Dermis blood vessel endothelial cell (primary cell): Measurements from ENCODE around the gene RHBDD1. TPM values are rescaled to one million over a fixed set of nuclear protein-coding genes. Genes with fewer than 3 reads are reported as not detected.

Experiments used
- DNase-seq: peaks from one replicate; pipeline ENCODE4 v3.0.0; 2010
- total RNA-seq: library from RNA; depleted of rRNA; stranded (reverse); fragments of >200 nt; gene quantifications from 2 replicates; pipeline ENCODE4 v1.2.3, GENCODE V29; 2014

Gene RHBDD1
- total RNA-seq, 1 donor from 2014 or later: 14.3 TPM

DNA sequence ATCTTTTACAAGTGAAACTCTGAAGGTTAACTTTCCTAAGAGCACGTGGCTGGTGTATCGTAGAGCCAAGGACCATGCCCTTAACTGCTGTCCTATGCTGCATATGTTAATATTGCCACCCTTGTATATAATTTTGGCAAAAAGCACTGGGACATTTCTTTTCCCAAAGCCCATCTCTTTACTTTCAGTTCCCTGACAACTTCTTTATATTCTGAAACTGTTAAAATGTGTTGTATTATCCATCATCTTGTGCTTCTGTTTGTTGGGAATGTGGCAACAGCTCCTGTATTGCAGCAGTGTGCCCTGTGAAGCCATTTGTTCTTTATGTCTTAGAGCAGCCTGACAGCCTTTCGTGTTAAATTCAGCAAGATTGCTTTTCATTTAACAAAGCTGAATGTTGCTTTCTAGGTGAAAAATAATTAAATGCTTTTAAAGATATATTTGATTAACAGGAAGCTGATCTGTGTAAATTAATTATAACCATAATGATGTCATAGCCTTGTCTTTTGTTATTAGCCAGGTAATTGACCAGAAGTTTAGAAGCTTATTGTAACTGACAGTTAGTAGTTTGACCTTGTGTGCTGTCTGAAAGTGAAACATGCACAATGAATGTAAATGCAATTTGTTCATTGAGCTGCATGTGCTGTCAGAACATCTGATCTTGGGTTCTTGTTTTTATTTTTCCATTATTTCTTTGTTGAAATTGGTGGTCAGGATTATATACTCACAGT, 9.7 kb downstream of the RHBDD1 start:
- no peak for DNase-seq

GRCh38 chr2:226847090-226847489, 11.2 kb downstream of the RHBDD1 start:
- no peak for DNase-seq

DNA sequence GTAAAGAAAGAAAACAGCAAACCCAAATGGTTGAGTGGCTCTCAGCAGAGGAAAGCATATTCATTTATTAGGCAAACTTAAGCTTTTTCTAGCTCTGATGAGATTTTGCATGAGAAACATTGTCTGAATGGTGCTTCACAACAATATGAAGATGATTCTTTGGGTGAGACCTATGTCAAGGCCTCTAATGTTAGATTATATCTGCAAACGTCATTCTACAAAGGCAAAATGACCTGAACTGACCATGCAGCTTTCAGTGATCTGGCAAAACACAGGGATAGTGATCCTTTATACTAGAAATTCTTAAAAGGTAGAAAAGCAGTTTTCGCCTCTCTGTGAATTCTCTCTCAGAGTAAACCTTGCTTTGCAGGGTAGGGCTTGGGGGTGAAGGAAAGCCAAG, 11.7 kb downstream of the RHBDD1 start:
- no peak for DNase-seq

GRCh38 chr2:226849349-226849748, 13.5 kb downstream of the RHBDD1 start:
- DNase-seq: no peak

- DNase-seq: no peak
Observed at GRCh38 chr2:226850024-226850423, 14.2 kb downstream of the RHBDD1 start.

DNA sequence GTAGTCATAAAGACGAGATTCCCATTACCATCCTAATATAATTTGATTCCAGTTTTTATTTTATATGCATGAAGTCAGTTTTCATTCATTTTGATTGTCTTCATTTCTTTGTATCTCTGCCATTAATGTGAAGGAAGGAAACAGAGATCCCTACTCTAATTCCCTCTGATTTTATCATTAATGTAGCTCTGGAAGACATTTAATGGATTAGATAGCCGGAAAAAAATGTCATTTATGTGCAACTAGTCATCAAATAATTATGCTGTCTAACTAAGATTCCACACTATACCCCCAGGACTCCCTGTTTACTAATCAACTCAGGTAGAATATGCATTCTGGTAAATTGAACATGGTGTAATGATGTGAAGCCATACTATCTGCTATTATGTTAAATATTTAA, 19.9 kb downstream of the RHBDD1 start:
- no peak for DNase-seq

GRCh38 chr2:226860087-226860486, 24.2 kb downstream of the RHBDD1 start:
- DNase-seq: no peak

DNA sequence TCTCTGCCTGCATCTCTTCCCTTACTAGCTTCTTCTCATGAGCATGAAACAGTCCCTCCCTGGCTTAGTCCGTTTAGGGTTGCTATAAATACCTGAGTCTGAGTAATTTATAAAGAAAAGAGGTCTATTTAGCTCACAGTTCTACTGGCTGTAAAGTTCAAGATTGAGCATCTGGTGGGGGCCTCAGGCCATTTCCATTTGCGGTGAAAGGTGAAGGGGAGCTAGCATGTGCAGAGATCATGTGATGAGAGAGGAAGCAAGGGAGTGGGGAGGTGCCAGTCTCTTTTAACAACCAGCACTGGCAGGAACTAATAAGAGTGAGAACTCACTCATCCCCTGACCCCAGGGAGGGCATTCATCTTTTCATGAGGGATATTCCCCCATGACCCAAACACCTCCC, 26.8 kb downstream of the RHBDD1 start:
- no peak for DNase-seq

DNA sequence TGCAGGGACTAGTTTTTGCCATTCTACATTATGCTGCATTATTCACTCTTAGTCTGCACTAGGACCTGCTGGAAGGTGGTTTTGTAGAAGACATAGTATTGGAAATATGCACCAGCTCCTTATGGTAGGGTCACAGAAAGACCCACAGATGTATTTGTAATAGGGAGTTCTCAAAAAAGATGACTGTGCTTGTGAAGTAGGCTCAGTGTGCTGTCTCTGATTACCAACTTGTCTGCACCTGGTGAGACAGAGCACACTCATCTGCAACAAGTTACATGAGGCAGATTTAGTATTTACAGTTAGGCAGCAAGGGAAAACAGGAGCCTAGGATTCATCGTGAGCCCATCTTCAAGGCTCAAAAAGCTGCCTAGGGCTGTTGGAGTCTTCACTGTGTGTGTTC, 29.4 kb downstream of the RHBDD1 start:
- DNase-seq: no peak

GRCh38 chr2:226865710-226866109, 29.9 kb downstream of the RHBDD1 start:
- no peak for DNase-seq

DNA sequence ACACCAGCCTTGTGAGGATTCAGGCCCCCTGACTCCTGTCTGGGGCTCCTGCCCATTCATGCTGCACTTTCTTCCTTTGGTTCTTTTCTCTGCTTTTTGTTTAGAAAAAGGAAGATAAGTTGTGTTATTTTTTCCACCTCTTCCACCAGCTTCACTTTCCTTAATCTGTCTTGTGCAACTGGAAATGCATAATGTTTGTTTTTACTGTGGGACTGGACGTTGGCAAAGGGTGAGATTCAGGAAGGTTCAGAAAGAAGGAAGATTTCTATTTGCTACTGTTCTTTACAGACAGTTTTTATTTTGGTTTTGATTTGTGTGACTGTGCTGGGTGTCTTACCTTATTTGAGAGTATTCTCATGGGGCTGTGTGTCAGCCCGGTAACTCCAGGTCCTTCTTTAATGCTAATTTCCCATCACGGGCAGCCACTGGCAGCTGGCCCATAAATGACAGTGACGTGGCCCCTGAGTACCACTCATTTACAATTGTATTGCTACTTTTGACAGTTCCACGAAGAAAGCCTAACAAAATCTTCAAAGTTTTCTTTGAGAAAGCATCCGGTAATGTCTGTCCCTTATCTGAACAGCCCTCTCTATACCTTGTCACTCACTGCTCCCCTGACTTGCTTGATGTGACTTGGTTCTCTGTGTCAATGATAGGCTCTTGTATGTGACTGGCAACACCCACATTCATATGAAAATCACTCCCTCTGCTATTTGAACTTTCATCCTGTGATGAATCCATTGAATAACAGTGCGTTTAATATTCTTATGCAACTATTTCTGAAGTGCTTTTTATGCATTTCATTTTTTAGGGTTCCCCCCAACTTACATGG, 32.7 kb downstream of the RHBDD1 start:
- DNase-seq: no peak

DNA sequence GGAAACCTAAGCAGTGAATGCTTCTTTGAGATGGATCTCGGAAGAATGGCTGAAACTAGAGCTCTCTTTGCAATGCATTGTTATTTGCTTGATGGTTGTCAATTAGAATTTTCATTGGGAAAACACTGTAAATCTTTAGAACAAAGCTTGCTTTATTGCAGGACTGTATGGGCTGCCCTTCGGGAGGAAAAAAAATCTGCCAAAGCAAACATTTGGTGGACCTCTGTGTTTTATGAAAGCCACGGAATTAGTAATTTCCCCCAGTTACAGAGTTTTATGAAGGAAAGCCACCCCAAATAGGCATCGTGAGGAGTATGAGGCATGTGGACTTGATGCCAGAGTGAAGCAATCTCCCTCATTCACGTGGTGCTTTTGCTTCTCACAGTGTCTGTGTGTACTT, 33.5 kb downstream of the RHBDD1 start:
- no peak for DNase-seq

- DNase-seq: no peak
Observed at GRCh38 chr2:226873051-226873620, 37.3 kb downstream of the RHBDD1 start.

DNA sequence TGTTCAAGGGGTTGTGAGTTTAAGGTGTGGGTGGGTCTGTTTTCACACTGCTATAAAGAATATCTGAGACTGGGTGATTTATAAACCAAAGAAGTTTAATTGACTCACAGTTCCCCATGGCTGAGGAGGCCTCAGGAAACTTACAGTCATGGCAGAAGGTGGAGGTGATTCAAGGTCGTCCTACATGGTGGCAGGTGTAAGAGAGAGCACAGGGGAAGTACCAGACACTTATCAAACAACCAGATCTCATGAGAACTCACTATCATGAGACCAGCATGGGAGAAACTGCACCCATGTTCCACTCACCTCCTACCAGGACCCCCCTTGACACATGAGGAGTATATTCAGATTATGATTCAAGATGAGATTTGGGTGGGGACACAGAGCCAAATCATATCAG, 38.0 kb downstream of the RHBDD1 start:
- no peak for DNase-seq

DNA sequence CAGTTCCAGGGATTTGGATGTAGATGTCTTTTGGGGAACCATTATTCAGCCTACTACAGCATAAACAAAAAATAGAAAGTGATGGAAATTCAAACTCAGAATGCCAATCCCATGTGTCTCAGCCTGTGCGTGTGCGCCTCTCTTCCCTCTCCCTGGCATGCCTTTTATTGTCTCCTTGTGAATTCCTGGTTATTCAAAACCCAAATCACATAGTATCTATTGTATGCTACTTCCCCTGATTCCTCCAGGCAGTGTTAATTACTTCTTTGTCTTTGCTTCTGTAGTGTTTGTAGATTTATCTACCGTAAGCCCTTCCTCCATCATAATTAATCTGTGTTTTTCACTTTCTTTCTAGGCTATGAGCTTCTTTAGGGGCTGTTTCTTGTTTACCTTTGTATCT, 38.9 kb downstream of the RHBDD1 start:
- peak; percentile 36 for DNase-seq

DNA sequence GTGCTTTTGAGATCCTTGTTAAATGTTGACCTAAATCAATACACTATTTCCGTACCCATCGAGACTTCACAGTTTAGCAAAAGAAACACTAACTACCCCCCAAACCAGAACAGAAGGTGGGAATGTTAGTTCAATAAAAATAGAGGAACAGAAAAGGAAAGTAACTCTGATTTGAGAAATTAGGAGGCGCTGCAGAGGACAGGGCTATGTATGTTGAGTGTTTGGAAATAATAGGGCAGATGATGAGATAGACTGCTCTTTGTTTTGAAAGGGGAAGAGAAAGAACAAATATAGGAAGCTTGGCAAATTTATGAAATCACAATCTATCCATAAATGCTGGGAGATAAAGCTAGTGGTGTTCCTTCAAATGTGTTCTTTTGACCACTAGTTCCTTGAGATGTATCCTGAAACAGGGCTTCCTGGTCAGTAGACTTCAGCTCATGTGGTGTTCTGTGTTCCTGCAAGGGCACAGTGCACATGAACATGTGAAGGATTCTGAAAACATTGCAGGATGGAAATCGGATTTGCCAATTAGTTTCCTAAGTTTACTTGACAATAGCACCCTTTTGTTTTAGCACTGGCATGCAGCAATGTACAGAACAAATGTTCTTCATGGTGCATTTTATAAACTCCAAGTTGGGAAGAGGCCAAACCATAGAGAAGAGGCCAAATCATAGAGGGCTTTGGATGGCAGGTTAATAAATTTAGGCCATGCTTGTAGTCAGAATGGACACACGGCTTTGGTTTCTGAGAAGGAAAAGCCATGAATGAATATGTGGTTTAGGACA, 39.8 kb downstream of the RHBDD1 start:
- DNase-seq: no peak

DNA sequence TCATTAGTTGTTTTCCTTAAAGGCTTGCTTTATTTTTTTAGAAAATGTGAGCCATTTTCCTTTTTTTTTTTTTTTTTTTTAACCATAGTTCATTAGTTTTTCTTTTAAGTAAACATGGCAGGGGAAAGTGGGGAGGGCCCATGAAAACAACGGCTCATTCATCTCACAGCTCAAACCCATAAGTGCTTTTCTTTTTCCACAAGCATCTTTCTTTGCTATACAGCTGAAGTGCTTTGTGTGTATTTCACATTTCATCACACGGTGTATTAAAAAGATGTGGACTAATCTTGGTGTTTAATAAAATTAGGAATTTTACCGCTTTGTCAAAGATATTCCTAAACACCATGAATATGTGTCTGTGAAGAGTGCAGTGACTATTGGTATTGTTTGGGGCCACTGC, 41.6 kb downstream of the RHBDD1 start:
- no peak for DNase-seq

GRCh38 chr2:226881287-226881686, 45.4 kb downstream of the RHBDD1 start:
- DNase-seq: no peak

DNA sequence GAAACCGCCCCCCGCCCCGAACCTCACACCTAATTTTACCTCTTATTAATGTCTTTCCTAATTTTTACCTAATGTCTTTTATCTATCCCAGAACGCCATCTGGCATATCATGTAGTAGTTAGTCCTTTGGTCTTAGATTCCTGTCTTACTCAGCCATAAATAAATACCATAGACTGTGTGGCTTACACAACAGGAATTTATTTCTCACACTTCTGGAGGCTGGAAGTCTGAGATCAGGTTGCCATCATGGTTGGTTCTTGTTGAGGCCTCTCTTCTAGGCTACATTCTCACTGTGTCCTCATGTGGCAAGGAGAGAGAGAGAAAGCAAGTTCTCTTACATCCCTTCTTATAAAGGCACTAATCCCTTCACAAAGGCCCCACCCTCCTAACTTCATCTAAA, 46.8 kb downstream of the RHBDD1 start:
- DNase-seq: no peak

DNA sequence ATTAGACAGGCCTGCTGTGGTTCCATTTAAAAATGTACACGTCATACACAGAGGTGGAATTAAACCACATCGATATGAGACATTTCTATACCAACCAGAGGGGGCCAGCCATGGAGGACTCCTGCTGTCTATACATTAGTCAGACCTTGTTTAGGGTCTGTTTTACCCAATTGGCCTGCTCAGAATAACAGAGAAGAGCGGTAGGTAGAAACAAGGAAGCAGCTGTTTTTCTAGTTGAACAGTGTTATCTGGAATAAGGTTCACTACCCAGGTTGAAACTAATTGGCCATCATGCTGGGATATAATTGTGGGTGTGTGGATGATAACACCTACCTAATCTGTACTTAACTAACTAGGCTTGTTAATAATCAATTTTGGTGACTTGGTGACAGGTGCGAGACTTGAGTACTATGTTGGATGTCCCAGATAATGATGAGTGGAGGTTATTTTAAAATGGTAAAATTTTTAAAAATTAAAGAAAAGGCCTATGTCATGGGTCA, 47.5 kb downstream of the RHBDD1 start:
- DNase-seq: no peak

DNA sequence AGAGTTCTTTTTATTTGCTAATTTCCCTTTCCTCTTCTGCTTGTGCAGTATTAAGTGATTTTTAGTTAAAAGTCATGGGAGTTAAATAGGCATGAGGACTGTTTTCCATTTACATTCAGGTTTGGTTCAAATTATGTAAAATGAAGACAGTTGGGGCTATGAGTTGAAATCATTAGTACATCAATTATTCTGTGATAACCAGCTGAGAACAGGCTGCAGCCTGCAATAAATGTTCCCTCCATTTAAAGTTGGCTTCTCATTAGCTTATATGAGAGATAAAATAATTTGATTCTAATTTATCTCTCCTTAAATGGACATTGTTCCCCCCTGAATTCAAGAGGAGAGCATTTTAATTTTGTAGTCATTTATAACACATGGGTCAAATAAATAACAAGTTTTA, 48.3 kb downstream of the RHBDD1 start:
- DNase-seq: no peak

GRCh38 chr2:226885769-226886435, 50.0 kb downstream of the RHBDD1 start:
- DNase-seq: no peak
